Prostate gland (tissue), 2 donors: ENCODE measurements around the gene HMGXB3. TPM values are rescaled to one million over a fixed set of nuclear protein-coding genes. Genes with fewer than 3 reads are reported as not detected.

Experiments used
- DNase-seq: peaks from one replicate; pipeline ENCODE4 v3.0.0-alpha.2; 2019; ENCODE audit warnings: low spot score
- H3K27ac ChIP-seq, 2 donors: fragments of 200-600 bp; sonication (generic); 2 replicates each; pipeline ENCODE4 v1.5.1; 2017 to 2019
- H3K27me3 ChIP-seq: fragments of 200-600 bp; sonication (generic); replicated peaks from 2 replicates; pipeline ENCODE4 v1.5.1; 2019; ENCODE audit not compliant: insufficient read depth
- H3K36me3 ChIP-seq, 2 donors: fragments of 200-600 bp; sonication (generic); 1 replicate in 1 of 2; 2 replicates in 1 of 2; pipeline versions ENCODE4 v1.5.1 to v1.8.1; 2017 to 2019
- H3K4me1 ChIP-seq: fragments of 200-600 bp; sonication (generic); replicated peaks from 2 replicates; pipeline ENCODE4 v1.5.1; 2019
- H3K4me3 ChIP-seq, 2 donors: fragments of 200-600 bp; sonication (generic); 2 replicates each; pipeline ENCODE4 v1.5.1; 2017 to 2019
- H3K9me3 ChIP-seq: fragments of 200-600 bp; sonication (generic); 2 replicates; pipeline ENCODE4 v1.5.1; 2017
- CTCF ChIP-seq, 4 experiments: fragments of 200-600 bp in 2 of 4; fragments of 450-650 bp in 2 of 4; sonication (generic) in 2 of 4; IDR thresholded peaks; 1 replicate in 3 of 4; 2 replicates in 1 of 4; pipeline ENCODE4 v1.5.1; 2016 to 2019; ENCODE audit warnings: antibody characterized with exemption in 4 of 4, mild to moderate bottlenecking in 2 of 4, moderate library complexity in 2 of 4
- POLR2A ChIP-seq: fragments of 450-650 bp; IDR thresholded peaks from one replicate; pipeline ENCODE4 v1.6.1; 2016; ENCODE audit warnings: antibody characterized with exemption, mild to moderate bottlenecking
- POLR2AphosphoS5 ChIP-seq: sonication (generic); formaldehyde crosslinking; IDR thresholded peaks from one replicate; pipeline ENCODE4 v1.6.1; 2017; ENCODE audit warnings: antibody characterized with exemption
- WGBS: methylation state at CpG from one replicate; pipeline ENCODE4 v1.1.5; 2018; 5-methylcytosine and 5-hydroxymethylcytosine counted together
- intact Hi-C: fragments of 100-400 bp; cut with DNase I; formaldehyde crosslinking; loops from one replicate; pipeline ENCODE4 v1.14.2; 2022
- total RNA-seq, 2 donors: library from RNA; depleted of rRNA; stranded (reverse); fragments of >200 nt; gene quantifications; one replicate each; pipeline ENCODE4 v1.1.0, GENCODE V29; 2016

The HMGXB3 gene
- total RNA-seq, 2 donors from 2014 or later, result 49.6 to 64.2 TPM

GRCh38 chr5:150051657-150052195, 51.2 kb downstream of the HMGXB3 start:
- WGBS, result 93% methylated on average over 18 of the region's 18 CpGs
- no peak overlapping the region for H3K4me3 ChIP-seq
- H3K27me3 ChIP-seq, result no peaks in the 10 kb centered on the region
- intact Hi-C loops, result no loop called here
- no peak for DNase-seq
- no peaks in the 10 kb centered on the region for H3K9me3 ChIP-seq
- H3K36me3 ChIP-seq, result peaks cover 36 to 48% of the 10 kb centered on the region in 2 donors
- no peak overlapping the region for H3K27ac ChIP-seq
- H3K4me1 ChIP-seq, result no peaks in the 10 kb centered on the region
- TF ChIP-seq POLR2AphosphoS5 (no peak), POLR2A (no peak), CTCF (IDR thresholded peaks at IDR 0.05) (no peak)

- no peak for DNase-seq
- no peaks in the 10 kb centered on the region for H3K27me3 ChIP-seq
- intact Hi-C loops, result no loop called here
- TF ChIP-seq CTCF (IDR thresholded peaks at IDR 0.05) (no peak), POLR2AphosphoS5 (no peak), POLR2A (no peak)
- H3K27ac ChIP-seq, result no peak overlapping the region
- no peaks in the 10 kb centered on the region for H3K9me3 ChIP-seq
- H3K36me3 ChIP-seq, result peaks cover 31 to 48% of the 10 kb centered on the region in 2 donors
- no peaks in the 10 kb centered on the region for H3K4me1 ChIP-seq
- 86% methylated on average over 5 of the region's 6 CpGs for WGBS
- no peak overlapping the region for H3K4me3 ChIP-seq
These were observed 51.9 kb downstream of the HMGXB3 start for GRCh38 chr5:150052226-150052955.

- no peak overlapping the region for H3K27ac ChIP-seq
- TF ChIP-seq CTCF (IDR thresholded peaks at IDR 0.05) (no peak), POLR2AphosphoS5 (no peak), POLR2A (no peak)
- H3K4me3 ChIP-seq, result no peak overlapping the region
- H3K4me1 ChIP-seq, result no peaks in the 10 kb centered on the region
- H3K9me3 ChIP-seq, result no peaks in the 10 kb centered on the region
- H3K36me3 ChIP-seq, result peaks cover 27 to 44% of the 10 kb centered on the region in 2 donors
- H3K27me3 ChIP-seq, result no peaks in the 10 kb centered on the region
- no peak for DNase-seq
- WGBS, result 73% methylated on average over 9 of the region's 9 CpGs
- intact Hi-C loops, result no loop called here
These were observed 52.6 kb downstream of the HMGXB3 start for GRCh38 chr5:150052956-150053712.

DNA sequence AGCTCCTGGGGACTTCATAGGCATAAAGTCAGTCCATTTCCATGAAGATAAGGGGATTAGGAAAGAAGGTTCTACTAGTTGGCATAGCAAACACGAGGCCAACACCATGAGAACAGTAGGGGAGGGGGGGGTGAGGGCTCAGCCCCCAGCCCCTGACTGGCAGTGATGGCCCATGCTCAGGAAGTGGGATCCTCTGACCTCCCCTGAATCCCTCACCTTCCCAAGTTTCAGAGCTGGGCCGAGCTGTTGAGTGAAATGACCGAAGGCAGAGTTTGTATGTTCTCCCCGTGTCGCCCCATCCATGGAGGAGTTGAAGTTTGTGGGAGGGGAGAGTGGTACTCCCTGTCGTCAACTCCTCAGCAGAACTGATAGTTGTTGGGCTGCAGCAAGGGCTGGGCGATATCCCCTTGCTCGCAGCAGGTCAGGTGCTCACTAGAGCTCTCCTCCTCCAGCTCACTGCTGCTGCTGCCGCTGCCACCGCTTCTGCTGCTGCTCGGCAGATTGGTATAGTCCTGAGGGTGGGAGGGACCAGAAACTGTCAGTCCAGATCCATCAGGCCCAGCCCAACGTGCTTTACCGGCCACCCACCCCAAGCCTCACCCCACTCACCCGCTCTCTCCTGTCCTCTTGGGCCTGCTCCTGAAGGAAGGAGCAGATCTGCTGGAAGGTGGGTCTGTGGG, 53.3 kb downstream of the HMGXB3 start:
- Histone ChIP-seq H3K36me3 (peaks cover 27 to 44% of the 10 kb centered on the region in 2 donors), H3K27me3 (no peaks in the 10 kb centered on the region), H3K4me3 (no peak overlapping the region), H3K9me3 (no peaks in the 10 kb centered on the region), H3K27ac (no peak overlapping the region), H3K4me1 (no peaks in the 10 kb centered on the region)
- WGBS, result 90% methylated on average over 14 of the region's 14 CpGs
- TF ChIP-seq POLR2AphosphoS5, result no peak
- no peak for TF ChIP-seq CTCF (IDR thresholded peaks at IDR 0.05)
- no peak for TF ChIP-seq POLR2A
- intact Hi-C loops, result no loop called here
- DNase-seq, result no peak
